ENCODE data around the gene NACC1. TPM values are rescaled to one million over a fixed set of nuclear protein-coding genes. Genes with fewer than 3 reads are reported as not detected.
"Not testable (repeated sequence)": the region's sequence is repeated elsewhere in the genome, so short reads cannot be mapped to it uniquely, and the experiment has no call there.

The NACC1 gene
- total RNA-seq, 1 donor from 2014 or later = 66.2 TPM

GRCh38 chr19:13160557-13160956 is 42.5 kb downstream of the NACC1 start:
- no peak for DNase-seq (ENCODE audit: low read depth)

- peak; percentile 96 for DNase-seq (ENCODE audit: low read depth)
Measured at GRCh38 chr19:13162724-13163608, 44.9 kb downstream of the NACC1 start.

GRCh38 chr19:13163609-13164342 is 45.7 kb downstream of the NACC1 start:
- peak; percentile 83 for DNase-seq (ENCODE audit: low read depth)

DNA sequence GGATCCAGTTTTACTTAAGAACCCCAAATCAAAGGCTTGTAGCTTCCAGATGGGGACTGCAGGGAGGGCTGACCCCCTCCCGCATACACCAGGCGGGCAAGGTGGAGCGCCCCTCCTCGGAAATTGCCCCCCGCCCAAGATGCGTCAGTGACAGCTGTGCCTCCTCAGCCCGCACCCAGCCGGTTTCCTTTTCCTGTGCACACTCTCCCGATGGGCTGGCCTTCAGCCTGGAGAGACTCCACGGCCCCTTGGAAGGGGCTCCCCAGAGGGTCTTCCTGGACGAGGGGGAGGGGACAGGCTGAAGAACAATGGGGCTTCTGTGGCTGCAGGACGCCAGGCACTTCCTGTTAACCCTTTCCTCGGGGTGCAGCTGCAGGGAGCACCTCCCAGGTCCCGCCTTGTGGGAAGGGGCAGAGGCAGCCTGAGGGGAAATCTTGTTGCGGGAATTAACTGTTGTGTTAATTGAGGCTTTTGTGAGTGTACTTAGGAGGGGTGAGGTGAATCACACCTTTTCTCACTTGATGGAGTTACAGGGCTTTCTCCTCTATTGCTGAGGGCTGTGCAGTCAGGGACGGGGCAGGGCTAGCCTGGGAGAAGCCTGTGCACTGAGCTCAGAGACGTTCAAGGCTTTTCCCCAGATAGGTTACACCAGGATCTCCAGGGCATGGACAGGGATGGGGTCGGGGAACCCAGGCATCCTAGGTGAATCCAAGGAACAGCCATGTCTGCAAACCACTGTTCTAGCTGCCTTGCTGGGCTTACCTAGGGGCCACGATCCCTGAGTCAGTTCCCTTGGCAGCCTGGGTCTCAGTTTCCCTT is 46.5 kb downstream of the NACC1 start:
- peak; percentile 48 for DNase-seq (ENCODE audit: low read depth)

DNA sequence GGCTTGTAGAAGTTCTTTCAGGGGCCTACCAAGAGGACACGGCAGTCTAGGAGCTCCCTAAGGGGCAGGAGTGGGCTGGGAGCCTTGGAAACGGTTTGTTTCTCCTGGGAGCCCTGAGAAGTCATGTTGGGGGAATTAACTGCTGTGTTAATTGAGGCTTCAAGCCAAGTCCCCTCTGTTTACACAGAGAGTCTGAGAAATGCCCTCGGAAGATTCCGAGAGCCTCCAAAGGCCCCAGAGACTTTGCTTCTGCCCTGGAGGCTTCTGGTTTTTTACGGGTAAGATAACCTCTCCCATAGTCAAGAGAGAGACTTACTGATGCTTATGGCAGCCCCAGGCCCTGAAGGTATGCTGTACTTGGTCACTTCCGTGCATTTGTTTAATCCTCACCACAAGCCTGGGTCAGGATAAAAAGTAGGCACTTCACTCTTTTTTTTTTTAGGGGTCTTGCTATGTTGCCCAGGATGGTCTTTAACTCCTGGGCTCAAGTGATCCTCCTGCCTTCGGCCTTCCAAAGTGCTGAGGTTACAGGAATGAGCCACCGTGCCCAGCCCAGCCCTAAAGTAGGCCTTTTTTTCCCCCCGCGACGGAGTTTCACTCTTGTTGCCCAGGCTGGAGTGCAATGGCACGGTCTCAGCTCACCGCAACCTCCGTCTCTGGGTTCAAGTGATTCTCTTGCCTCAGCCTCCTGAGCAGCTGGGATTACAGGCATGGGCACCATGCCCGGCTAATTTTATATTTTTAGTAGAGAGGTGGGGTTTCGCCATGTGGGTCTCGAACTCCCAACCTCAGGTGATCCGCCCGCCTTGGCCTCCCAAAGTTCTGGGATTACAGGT is 47.3 kb downstream of the NACC1 start:
- DNase-seq (ENCODE audit: low read depth) = no peak

DNA sequence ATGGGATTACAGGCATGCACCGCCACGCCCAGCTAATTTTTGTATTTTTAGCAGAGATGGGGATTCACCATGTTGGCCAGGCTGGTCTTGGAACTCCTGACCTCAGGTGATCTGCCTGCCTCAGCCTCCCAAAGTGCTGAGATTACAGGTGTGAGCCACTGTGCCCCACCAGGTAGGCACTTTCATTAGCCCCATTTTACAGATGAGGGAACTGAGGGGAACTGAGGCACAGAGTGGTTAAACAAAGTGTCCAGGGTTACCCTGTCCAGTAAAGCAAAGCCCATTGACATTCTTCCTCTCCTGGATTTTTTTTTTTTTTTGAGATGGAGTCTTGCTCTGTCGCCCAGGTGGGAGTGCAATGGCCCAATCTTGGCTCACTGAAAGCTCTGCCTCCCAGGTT is 48.1 kb downstream of the NACC1 start:
- DNase-seq (ENCODE audit: low read depth) = not testable (repeated sequence)

DNA sequence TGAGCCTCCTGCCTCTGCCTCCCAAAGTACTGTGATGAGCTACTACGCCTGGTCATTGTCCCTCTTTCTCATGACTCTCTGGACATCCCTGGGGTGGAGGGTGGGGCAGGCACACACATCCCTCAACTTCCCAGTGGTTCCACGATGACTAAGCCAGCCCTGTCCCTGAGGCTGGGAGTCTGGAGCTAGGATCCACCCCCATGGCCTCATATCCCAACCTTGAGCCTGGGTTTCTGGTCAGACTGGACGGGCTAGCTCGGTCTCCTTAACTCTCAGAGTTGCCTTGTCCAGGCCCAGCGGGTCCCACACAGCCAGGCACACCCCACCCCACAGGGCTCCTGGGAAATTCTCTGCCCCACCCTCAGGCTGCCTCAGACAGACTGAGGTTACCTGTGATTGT is 51.7 kb downstream of the NACC1 start:
- peak; percentile 61 for DNase-seq (ENCODE audit: low read depth)

- DNase-seq (ENCODE audit: low read depth) = no peak
Measured at GRCh38 chr19:13171146-13171545, 53.1 kb downstream of the NACC1 start.

GRCh38 chr19:13172346-13173138 is 54.5 kb downstream of the NACC1 start:
- peak; percentile 95 for DNase-seq (ENCODE audit: low read depth)

- DNase-seq (ENCODE audit: low read depth) = no peak
Measured at GRCh38 chr19:13173139-13173737, 55.2 kb downstream of the NACC1 start.

DNA sequence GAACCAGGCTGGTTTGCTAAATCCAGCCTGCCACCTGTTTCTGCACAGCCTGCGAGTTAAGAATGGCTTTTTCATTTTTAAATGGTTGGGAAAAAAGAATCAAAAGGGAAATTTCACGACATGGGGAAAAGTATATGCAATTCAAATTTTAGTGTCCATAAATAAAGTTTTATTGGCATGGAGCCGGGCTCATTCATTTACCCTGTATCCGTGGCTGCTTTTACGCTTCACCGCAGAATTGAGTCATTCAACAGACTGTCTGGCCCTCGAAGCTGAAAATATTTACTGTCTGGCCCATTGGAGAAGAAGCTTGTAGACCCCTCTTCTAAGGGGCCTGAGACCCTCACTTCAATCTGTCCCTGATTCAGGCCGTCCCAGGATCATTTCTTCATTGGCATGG is 58.3 kb downstream of the NACC1 start:
- peak; percentile 22 for DNase-seq (ENCODE audit: low read depth)

DNA sequence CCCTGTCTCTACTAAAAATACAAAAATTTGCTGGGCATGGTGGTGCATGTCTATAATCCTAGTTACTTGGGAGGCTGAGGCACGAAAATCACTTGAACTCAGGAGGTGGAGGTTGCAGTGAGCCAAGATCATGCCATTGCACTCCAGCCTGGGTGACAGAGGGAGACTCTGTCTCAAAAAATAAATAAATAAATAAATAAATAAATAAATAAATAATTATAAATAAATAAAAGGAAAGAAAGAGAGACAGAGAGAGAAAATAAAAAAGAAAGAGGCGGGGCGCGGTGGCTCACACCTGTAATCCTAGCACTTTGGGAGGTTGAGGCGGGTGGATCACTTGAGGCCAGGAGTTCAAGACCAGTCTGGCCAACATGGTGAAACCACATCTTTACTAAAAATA is 59.5 kb downstream of the NACC1 start:
- DNase-seq (ENCODE audit: low read depth) = not testable (repeated sequence)

DNA sequence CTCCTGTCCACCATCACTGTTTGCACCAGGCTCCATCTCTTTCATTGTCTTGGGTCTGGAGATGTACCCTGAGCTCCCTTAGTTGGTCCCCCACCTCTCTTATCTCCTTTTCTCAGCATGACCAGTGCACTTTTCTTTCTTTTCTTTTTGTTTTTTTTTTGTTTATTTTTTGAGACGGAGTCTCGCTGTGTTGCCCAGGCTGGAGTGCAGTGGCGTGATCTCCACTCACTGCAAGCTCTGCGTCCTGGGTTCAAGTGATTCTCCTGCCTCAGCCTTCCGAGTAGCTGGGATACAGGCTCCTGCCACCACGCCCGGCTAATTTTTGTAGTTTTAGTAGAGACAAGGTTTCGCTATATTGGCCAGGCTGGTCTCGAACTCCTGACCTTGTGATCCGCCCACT is 60.2 kb downstream of the NACC1 start:
- DNase-seq (ENCODE audit: low read depth) = not testable (repeated sequence)

- peak; percentile 94 for DNase-seq (ENCODE audit: low read depth)
Measured at GRCh38 chr19:13181747-13182388, 63.8 kb downstream of the NACC1 start.

- not testable (repeated sequence) for DNase-seq (ENCODE audit: low read depth)
Measured at GRCh38 chr19:13184926-13185325, 66.9 kb downstream of the NACC1 start.

GRCh38 chr19:13185763-13186657 is 67.9 kb downstream of the NACC1 start:
- not testable (repeated sequence) for DNase-seq (ENCODE audit: low read depth)

- not testable (repeated sequence) for DNase-seq (ENCODE audit: low read depth)
Measured at GRCh38 chr19:13186688-13187087, 68.6 kb downstream of the NACC1 start.

- DNase-seq (ENCODE audit: low read depth) = no peak
Measured at GRCh38 chr19:13187419-13187818, 69.4 kb downstream of the NACC1 start.

Measured in myocyte (in vitro differentiated cells).